Mesenteric fat pad (tissue), 1 donor: ENCODE measurements around the gene CEP72. TPM values are rescaled to one million over a fixed set of nuclear protein-coding genes. Genes with fewer than 3 reads are reported as not detected.
"Not testable (repeated sequence)": the region's sequence is repeated elsewhere in the genome, so short reads cannot be mapped to it uniquely, and the experiment has no call there.

Experiments
- DNase-seq: peaks from one replicate; pipeline ENCODE4 v3.0.0-alpha.2; 2020; ENCODE audit warnings: low spot score
- total RNA-seq: library from RNA; stranded (reverse); fragmentation: NEBNext Ultra II Directional; extraction: Animal tissue kit (Norgen Biotek cat#: 25700); gene quantifications from one replicate; pipeline ENCODE4 v1.2.1, GENCODE V29; 2021
- donor health status: DM: yes; HTN: yes; CAD: no.

Gene CEP72
- total RNA-seq, 1 donor from 2014 or later = 2.0 TPM

GRCh38 chr5:597871-598563, 14.1 kb upstream of the CEP72 start:
- no peak for DNase-seq

- DNase-seq = peak; percentile 69
Observed at GRCh38 chr5:598564-598890, 13.6 kb upstream of the CEP72 start.

- DNase-seq = peak; percentile 87
Observed at GRCh38 chr5:600886-601541, 11.1 kb upstream of the CEP72 start.

- DNase-seq = peak; percentile 89
Observed at GRCh38 chr5:601771-602465, 10.2 kb upstream of the CEP72 start.

- peak; percentile 65 for DNase-seq
Observed at GRCh38 chr5:602466-603035, 9.6 kb upstream of the CEP72 start.

- DNase-seq = peak; percentile 87
Observed at GRCh38 chr5:603081-603998, 8.8 kb upstream of the CEP72 start.

- DNase-seq = peak; percentile 80
Observed at GRCh38 chr5:604391-604831, 7.7 kb upstream of the CEP72 start.

GRCh38 chr5:605090-605489, 7.0 kb upstream of the CEP72 start:
- DNase-seq = not testable (repeated sequence)

GRCh38 chr5:606061-606460, 6.1 kb upstream of the CEP72 start:
- peak; percentile 72 for DNase-seq

- peak; percentile 60 for DNase-seq
Observed at GRCh38 chr5:606526-607399, 5.4 kb upstream of the CEP72 start.

GRCh38 chr5:607541-608428, 4.4 kb upstream of the CEP72 start:
- DNase-seq = peak; percentile 86

- DNase-seq = peak; percentile 68
Observed at GRCh38 chr5:608429-609370, 3.4 kb upstream of the CEP72 start.

GRCh38 chr5:609506-609905, 2.6 kb upstream of the CEP72 start:
- DNase-seq = peak; percentile 73

GRCh38 chr5:610011-610743, 2.0 kb upstream of the CEP72 start:
- DNase-seq = peak; percentile 89

GRCh38 chr5:610744-611730, 1.1 kb upstream of the CEP72 start:
- peak; percentile 89 for DNase-seq
